GM21825 (cell line): ENCODE results near the gene LMAN1L.

Source experiments
- ATAC-seq: cut with Tn5 transposase; IDR thresholded peaks from one replicate; pipeline ENCODE4 v1.9.1; 2021; ENCODE audit warnings: mild to moderate bottlenecking, moderate library complexity; ENCODE audit not compliant: unreplicated experiment

The LMAN1L gene

GRCh38 chr15:74833376-74834107 lies 20.9 kb downstream of the LMAN1L start:
- no peak for ATAC-seq

- no peak for ATAC-seq
These were observed 22.7 kb downstream of the LMAN1L start for GRCh38 chr15:74835312-74835823.

- ATAC-seq, result no peak
These were observed 24.2 kb downstream of the LMAN1L start for GRCh38 chr15:74836846-74837245.

GRCh38 chr15:74837482-74838136 lies 25.0 kb downstream of the LMAN1L start:
- no peak for ATAC-seq

GRCh38 chr15:74838137-74838516 lies 25.5 kb downstream of the LMAN1L start:
- no peak for ATAC-seq

- ATAC-seq, result no peak
These were observed 26.3 kb downstream of the LMAN1L start for GRCh38 chr15:74838746-74839525.

- no peak for ATAC-seq
These were observed 27.1 kb downstream of the LMAN1L start for GRCh38 chr15:74839526-74840395.

- no peak for ATAC-seq
These were observed 28.5 kb downstream of the LMAN1L start for GRCh38 chr15:74840851-74841775.

- no peak for ATAC-seq
These were observed 29.3 kb downstream of the LMAN1L start for GRCh38 chr15:74841891-74842373.

- ATAC-seq, result peak; percentile 83
These were observed 30.2 kb downstream of the LMAN1L start, which contains the start of gene ULK3 for GRCh38 chr15:74842581-74843444. Gene ULK3, minus strand, starts transcription at chr15:74843156. Its CDS starts 51 bp downstream, at chr15:74843105.

GRCh38 chr15:74843445-74843828 lies 30.8 kb downstream of the LMAN1L start:
- no peak for ATAC-seq

GRCh38 chr15:74843891-74844299 lies 31.3 kb downstream of the LMAN1L start:
- ATAC-seq, result no peak

- no peak for ATAC-seq
These were observed 31.9 kb downstream of the LMAN1L start for GRCh38 chr15:74844319-74845207.

- ATAC-seq, result no peak
These were observed 32.6 kb downstream of the LMAN1L start for GRCh38 chr15:74845208-74845568.

- no peak for ATAC-seq
These were observed 32.9 kb downstream of the LMAN1L start for GRCh38 chr15:74845581-74845980.

- no peak for ATAC-seq
These were observed 34.8 kb downstream of the LMAN1L start for GRCh38 chr15:74847432-74847831.

GRCh38 chr15:74850393-74850792 lies 37.8 kb downstream of the LMAN1L start:
- ATAC-seq, result no peak
